SU-DHL-6 (cell line): ENCODE data around the gene NOL12.

Experiments used
- EZH2phosphoT487 ChIP-seq: fragments of 200-600 bp; sonication (generic), shearing (Covaris generic); conservative IDR thresholded peaks from 2 replicates; pipeline ENCODE4 v1.6.1; 2018; ENCODE audit warnings: mild to moderate bottlenecking, antibody characterized with exemption, low read length, moderate library complexity, mixed read lengths
- TF ChIP-seq, protein P1 (sequence below): fragments of 200-600 bp; sonication (generic); IDR thresholded peaks from one replicate; pipeline ENCODE4 v1.5.1; 2017; ENCODE audit warnings: antibody characterized with exemption, mild to moderate bottlenecking, low read length, moderate library complexity; ENCODE audit not compliant: insufficient read depth, poor library complexity, severe bottlenecking

- TF ChIP-seq EZH2phosphoT487: no peak
- TF ChIP-seq, protein P1, sequence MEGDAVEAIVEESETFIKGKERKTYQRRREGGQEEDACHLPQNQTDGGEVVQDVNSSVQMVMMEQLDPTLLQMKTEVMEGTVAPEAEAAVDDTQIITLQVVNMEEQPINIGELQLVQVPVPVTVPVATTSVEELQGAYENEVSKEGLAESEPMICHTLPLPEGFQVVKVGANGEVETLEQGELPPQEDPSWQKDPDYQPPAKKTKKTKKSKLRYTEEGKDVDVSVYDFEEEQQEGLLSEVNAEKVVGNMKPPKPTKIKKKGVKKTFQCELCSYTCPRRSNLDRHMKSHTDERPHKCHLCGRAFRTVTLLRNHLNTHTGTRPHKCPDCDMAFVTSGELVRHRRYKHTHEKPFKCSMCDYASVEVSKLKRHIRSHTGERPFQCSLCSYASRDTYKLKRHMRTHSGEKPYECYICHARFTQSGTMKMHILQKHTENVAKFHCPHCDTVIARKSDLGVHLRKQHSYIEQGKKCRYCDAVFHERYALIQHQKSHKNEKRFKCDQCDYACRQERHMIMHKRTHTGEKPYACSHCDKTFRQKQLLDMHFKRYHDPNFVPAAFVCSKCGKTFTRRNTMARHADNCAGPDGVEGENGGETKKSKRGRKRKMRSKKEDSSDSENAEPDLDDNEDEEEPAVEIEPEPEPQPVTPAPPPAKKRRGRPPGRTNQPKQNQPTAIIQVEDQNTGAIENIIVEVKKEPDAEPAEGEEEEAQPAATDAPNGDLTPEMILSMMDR: no peak
Observed at GRCh38 chr22:37705205-37705604, 19.1 kb downstream of the NOL12 start.
